Middle frontal gyrus (tissue), 1 donor: ENCODE data around the gene DLX3.

Experiments used
- DNase-seq: peaks from one replicate; pipeline ENCODE4 v3.0.0-alpha.2; 2015; ENCODE audit warnings: low spot score; ENCODE audit errors: extremely low spot score

DLX3 gene

DNA sequence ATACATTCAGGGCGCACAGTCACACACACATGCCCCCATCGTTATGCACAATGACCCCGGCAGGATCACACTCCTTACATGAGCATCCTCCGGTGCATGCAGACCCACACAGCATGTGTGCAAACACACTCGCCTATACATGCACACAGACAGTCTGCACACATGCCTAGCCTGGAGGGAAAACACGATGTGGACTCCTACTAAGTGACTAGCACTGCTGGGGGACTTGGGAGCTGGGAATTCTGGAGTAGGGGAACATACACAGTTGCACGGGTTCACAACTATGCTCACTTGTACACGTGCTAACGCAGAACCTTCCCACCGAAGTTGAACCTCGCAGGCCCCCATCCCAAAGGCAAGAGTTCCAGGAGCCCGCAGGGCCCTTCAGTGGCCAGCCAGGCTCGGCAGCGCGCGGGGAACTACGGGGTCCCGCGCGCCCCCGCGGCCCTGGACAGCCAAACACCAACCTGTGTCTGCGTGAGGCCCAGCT is 2.0 kb downstream of the DLX3 start:
- no peak for DNase-seq

DNA sequence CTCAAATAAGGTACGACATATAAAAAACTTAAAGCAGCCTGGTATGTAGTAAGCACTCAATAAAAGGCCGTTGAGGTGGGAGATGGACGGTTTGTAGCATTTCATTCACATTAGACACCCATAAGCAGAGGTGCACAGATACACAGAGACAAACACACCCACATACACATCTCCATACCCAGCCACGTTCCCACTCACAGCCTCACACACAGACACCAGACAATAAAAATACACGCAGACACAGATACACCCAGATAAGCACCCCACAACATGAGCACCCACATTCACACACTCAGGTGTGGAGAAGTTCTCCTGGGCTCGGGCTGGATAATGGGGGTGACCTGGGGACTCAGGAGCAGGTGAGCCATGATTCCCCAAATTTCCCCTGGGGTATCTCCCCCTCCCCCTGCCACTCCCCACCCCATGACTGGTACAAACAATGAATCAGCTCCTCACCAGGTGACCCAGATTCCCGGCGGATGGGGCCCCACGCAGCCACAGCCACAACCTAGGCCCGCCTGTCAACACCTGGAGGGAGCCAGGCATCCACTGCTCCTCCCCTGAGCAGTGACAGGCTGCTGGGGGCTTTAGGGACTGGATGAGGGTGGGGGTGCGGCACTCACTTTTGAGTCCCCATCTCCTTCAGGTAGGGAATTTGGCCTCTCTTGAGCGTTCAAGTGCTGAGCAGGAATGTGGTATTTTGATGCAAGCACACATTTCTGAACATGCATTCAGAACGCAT is 2.7 kb downstream of the DLX3 start:
- DNase-seq: no peak

DNA sequence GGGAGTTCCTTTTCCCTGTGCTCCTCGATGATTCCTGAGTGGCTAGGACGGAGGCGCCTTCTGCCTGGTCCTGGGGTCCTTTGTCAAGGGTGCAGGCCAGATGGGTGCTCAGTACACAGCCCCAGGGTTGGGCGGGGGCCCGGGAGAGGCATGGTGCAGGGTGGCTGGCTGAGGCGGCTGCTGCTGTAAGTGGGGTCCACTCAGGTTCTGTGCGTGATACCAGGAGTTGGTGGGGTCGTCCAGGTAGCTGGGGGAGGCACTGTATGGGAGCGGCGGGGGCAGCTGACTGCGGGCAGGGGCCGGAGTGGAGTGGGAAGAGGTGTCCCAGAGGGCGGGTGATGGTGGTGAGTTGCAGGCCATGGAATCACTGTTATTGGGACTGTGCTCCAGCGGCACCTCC is 3.6 kb downstream of the DLX3 start:
- no peak for DNase-seq

DNA sequence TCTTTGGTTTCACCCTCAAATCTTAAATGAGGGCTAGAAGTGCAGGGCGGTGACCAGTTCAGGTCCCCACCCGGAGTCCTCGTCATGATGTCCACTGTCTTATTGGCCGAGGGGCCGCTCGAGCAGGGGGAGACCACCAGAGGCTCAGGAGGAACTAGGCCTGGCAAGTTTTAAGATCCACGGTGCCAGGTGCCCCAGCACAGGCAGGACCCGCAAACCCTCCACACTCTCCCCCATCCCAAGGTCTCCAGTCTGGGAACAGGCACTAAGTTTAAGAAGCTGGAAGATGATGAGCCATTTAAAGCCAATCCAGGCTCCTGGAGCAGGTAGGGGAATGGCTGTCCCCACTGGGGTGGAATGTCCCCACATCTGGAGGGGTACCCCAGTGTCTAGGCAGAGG is 4.1 kb downstream of the DLX3 start:
- DNase-seq: no peak

DNA sequence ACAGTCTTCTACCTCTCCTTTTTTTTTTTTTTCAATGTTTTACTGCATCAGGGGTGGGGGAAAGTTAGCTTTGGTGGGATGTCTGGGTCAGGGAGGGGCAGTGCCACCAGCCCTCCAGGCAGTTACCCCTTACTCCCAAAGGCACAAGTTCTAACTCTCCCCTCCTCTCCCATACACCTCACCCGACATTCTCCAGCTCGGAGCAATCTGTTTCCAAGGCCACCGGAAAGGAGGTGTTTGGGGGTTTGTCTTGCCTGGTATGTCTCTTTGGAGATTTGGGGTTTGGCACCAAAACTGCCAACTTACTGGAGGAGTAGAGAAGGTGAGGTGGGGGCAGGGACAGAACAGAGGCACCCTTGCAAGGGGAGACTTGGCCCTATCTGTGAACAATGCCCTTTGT is 4.7 kb downstream of the DLX3 start:
- no peak for DNase-seq

DNA sequence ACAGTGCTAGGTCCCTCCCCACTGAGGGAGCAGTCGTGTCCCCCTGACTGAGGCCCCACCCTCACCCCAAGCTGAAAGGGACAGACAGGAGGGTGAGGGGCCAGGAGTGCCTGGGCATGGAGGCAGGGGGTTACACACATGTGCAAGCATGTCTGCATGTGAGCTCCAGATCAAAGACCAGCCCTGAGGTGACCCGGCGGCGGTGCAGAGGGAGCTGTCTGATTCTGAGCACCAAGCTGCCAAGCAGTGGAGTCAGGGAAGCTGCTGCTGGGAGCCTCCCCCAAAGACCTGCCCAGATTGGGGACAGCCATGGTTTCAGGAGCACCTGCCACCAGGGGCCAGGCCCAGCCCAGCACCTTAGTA is 5.5 kb downstream of the DLX3 start:
- no peak for DNase-seq

DNA sequence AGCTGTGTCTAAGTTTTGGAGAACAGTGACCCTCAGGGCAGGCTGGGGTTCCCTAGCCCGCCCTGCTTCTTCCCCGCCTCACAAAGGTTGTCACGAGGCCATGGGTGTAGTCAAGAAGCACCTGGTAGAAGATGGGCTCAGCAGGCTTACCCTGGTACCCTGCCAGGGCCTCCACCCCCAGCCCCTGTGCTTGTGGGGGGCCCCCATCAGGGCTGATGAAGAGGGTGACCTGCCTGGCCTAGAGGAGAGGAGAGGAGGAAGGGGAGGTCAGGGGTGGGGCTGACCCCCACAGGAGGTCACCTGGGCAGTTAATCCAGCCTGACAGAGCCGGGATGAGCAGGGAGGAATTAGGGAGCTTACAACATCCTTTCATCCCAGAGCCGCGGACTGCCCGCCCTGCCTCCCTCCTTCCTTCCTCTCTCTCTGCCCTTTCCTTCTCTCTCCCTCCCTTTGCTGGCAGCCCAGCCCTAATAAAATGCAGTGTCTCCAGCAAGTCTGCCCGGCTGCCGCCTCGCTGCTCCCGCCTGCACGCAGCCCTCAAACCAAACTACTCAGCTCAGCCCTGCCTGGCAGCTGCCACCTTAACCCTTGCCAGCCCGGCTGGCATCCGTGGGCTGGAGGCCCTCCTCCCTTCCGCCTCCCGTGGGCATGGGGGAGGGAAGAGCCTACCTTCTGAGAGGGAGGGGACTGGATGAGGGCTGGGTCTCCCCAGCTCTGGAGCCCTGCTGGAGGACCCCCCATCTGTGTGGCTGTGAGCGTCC is 7.2 kb downstream of the DLX3 start:
- no peak for DNase-seq

DNA sequence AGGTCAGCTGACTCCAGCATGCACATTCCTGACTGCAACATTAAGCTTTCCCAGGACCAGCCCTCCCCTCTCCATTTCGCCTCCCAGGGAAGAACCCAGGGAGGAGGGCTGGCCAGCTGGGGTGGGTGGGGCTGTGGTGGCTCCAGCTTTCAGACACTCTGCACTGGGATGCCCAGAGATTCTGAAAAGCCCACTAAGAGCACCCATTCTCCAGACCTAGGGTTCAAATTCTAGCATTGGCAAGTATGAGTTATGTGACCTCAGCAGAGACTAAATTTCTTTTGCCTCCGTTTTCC is 7.8 kb downstream of the DLX3 start:
- DNase-seq: no peak

DNA sequence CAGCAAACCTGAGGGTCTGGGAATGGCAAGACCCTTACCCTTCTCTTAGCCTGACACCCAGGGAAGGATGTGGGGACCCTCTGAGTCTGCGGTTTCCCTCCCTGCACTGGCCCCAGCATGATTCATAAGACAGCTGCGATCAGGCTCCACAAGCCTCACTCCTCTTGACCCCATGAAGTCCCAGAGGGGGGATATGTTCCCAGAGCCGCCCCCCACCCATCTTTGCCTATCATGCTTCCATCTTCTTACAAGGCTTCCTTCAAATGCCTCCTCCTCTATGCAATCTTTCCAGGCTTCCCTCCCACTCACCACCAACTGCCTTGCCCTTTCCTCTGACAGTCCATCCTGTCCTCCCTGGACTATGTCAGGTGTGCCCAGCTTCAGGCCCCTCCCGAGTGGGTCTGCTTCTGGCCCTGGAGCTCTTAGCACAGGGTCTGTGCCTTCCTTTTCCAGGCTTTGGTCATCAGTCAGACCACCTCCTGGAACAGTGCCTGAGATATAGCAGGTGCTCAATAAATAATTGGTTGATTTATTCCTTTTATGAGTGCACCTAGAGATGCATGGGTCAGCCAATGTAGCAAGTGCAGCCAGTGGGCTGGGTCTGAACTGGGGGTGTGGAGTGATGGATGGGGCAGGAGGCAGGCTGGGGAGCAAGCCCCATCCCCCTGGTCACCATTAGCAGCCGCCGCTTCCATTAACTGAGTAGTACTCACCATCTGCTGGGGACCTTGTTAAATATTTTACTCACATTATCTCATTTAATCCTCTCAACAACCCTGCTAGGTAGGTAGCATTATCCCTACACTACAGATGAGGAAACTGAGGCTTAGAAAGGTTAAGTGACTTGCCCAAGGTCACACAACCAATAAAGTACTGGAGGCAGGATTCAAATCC is 8.4 kb downstream of the DLX3 start:
- no peak for DNase-seq

DNA sequence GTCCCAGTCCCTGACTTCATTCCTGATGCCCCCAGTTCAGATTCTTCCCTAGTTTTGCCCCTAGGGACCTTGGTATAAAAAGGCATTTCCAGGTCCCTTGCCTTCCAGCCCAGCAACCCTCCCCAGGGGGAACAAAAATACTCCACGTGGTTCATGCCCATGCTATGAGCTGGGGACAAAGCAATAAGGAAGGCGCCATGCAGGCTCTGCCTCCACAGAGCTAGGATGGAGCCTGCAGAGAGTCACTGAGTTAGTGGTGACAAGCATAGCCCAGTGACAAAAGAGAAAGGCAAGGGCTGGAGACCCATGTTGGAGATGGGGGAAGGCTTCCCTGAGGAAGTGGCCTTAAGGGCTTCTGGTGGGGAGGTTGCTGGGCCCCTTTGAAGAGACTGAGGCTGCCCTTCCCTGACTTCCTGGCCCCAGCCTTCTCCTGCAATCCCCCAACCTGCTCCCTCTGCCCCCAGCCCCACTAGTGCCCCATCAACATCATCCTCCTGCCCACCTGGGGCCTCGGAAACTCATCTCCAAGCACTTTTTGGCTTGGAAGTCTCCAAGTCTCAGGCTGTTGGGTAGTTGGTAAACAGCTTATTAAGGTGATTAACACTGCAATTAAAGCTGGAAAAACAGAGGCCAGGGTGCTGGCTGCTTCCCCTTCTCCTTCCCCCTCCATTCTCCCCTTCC is 9.6 kb downstream of the DLX3 start:
- no peak for DNase-seq

DNA sequence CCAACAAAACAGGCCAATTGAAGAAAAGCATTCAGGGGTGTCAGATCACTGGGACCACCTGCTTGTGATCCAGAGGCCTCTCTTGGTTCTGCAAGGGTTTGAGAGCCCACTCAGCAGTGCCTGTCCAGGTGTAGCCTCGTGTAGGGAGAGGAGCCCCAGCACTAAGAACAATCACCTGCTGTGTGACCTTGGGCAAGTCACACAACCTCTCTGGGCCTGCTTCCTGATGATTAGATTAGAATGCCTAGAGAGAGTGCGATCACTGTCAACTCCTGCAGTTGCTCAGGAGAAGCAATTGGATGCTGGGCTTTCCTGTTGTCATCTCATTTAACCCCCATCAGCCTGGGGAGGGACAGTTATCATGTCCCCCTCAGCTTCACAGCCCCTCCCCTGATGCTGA is 10.2 kb downstream of the DLX3 start:
- DNase-seq: no peak

DNA sequence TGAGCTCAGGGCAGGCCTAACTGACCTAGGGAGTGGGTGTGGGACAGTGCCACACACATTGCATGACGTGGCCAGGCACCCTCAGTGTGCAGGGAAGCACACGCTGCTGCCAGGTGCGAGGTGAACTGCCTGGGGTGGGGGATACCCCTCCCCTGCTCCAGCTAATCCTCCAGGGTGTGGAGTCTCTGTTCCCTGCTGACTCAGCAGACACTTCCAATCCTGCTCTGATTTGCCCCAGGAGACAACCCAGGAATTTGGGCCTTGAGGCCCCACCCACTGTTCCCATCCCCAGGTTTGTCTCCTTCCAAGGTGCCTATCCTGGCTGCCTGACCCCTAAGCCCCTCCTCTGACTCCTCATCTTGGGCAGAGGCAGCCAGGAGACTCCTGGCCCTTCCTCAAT is 10.7 kb downstream of the DLX3 start:
- DNase-seq: no peak

DNA sequence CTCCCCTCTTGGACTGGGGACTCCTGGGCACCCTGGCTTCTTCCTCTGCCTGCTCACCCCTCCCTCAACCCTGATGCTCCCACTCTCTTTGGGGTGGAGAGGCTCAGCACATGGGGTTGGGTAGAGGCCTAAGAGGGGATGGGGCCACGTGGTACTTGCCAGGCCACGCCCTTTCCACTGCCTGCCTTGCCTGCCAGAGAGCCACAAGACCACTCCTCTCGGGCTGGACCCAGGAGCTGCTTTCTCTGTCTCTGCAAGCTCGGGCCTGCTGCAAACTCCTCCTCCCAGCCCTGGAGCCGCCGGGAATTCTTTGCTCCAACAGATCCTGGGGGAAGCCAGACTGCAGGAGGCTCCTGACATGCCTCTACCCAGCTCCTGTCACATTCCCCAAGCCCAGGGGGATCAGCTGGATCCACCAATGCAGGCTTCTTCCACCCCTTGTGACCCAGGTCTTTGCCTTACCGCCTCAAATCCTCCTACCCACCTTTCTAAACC is 14.3 kb downstream of the DLX3 start:
- DNase-seq: no peak

DNA sequence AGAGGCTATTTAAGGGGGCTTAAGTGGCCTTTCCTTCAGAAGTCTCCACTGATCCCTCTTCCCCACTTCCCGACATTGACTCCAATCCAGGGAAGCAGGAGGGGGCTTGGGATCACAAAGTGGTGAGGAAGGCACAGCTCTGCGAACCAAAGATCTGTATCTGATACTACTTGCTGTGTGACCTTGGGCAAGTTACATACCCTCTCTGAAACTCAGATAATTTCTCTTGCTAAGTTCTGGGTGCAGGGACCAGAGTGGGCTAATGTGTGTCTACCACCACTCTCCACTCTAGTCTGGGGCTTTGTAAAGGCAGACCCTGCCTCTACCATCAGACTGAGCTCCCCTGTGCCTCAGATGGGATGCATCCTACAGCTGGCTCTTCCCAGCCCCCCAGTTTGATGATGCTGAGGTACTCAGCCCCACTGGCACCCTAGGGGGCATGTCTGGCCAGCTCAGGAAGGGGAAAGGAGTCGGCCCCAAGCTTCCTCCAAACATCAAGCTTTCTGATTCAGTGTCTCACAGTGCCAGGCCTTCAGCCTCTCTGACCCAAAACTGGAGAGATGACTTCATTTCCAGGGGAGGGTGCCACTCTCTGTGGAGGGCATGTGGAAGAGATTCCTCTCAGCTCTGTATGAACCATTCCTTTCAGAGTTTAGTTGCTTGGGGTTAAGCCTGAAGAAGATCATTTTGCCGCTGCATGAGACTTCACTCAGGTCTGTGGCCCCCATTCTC is 15.1 kb downstream of the DLX3 start:
- DNase-seq: no peak

DNA sequence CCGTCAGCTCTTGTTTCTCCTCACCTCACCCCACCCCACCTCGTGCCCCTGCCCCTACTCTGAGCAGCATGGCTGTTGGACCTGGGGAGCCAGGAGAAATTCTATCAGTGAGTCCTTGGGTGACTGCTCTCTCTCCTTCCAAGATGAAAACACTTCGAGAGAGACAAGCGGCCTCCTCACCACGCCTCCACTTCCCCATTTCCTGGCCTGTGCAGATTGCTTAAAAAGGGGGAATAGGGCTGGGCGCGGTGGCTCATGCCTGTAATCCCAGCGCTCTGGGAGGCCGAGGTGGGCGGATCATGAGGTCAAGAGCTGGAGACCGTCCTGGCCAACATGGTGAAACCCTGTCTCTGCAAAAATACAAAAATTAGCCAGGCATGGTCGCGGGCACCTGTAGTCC is 16.5 kb downstream of the DLX3 start:
- DNase-seq: no peak

DNA sequence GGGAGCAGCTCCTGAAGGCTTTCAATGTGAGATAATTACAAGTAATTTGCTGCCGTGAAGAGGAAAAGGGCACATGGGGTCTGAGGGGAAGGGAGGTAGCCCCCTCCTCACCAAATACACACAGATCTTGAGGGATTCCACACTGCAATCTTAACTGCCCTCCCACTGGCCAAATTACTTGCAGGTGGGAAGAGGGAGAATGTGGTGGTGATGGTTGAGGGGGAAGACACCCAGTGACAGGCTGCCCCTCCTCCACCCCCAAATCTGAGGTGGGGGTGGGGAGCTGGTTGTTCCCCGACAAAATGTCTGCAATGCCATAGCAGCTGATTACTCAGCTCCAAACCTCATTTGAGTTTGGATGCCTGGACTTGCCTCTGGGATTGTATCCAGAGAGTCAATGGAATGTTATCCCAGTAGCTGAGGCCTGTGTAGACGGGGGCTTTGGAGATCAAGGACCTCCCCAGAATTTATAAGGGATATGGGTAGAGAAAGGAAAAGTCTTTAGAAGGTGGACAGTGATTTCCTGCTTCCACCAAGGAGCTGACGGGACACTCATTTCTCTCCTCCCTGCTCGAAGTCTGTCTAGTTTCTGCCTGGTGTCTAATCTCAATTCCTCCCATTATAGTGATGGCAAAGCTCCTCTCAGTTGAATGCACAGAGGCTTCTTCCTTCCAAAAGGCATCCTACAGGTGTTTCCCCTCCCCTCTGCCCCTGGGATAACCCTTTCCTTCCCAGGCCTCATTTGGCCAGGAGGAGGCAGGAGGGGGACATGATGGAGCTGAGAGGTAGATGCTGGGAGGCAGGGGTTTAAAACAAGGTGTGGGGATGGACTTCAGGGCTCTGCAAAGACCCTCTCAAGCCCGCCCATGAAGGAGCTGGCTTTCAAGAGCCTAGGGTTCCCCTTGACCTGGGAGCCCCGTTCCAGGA is 17.3 kb downstream of the DLX3 start:
- no peak for DNase-seq

DNA sequence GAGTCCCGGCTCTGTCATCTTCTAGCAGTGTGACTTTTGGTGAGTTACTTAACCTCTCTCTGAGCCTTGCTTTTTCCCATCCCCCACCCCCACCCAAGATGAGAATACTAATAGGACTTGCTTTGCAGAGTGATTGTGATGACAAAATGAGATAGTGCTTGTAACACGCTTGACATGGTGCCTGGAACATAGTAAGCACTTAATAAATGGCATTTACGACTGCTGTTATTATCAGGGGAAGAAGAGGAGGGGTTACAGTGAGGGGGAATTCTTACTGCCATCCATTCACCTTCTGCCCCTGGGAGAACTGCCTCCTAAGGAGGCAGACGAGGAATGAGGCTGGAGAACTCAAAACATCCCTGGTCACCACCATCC is 18.2 kb downstream of the DLX3 start:
- no peak for DNase-seq

DNA sequence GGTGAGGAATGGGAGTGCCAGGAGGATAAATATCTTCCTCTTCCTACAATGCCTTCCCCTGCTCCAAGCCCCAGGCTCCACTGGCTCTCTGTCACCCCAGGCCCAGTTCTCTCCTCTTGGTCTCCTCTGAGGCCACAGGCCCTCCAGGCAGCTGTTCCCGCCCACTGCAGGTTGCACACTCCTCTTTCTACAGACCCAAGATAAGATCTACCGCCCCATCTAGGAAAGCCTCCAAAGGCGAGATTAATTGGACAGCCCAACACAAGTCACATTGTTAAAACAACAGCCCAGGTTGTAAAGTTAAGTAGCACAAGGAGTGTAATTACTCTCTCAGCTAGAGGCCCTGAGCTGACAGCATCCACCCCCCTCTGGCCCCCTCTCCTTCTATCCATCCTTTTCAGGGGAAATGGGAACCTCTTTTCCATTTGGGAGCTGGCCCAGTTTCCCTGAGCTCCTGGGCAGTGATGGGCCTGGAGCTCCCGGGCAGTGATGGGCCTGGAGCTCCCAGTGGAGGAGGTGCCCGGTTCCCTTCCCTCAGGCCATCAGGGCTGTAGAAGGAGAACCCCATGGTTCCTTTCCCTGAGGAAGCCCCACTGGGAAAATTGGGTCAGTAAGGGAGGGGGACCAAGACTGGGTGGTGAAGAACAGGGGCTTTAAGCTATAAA is 18.7 kb downstream of the DLX3 start:
- DNase-seq: no peak

DNA sequence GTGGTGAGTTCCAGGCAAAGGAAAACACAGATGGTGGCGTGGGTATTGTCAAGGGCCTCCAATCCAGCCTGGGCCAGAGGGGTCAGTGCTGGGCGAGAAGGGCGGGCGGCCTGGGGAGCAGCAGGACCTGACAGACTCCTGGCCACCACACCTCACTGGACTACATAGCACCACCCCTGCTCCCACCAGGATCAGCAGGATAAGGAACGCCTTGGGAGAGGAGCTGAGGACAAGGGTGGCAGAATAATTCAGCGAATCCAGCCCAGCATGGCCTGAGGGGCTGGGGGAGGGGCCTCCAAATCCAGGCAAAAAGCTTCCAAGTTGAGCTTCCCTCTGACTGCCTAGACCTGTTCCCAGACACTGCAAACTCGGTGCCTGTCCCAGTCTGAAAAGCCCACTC is 19.5 kb downstream of the DLX3 start:
- no peak for DNase-seq
